ENCODE measurements around the gene TK1. TPM values are rescaled to one million over a fixed set of nuclear protein-coding genes. Genes with fewer than 3 reads are reported as not detected.

Gene TK1
- polyA plus RNA-seq, 4 donors: 6.9 to 60.6 (median 14.4) TPM

DNA sequence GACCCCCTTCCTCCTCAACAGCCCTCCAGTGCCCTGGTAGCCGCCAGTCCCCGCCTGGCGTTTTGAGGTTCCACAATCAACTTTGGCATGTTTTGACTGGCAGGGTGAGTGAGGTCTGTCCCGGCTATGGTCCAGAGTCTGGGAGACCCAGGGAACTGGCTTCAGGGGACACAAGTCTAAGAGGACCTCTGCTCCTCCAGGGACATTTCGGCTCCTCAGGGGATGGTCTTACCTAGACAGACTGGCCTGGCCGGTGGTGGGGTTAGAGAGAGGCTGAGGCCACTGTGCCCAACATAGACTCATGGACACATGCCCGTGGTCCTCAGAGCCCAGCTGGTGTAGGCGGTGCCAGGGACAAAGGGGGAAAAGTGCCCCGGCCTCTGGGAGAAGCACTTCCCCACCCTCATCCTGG is 54.1 kb downstream of the TK1 start:
- no peak for DNase-seq
- H3K27me3 ChIP-seq (ENCODE audit: control insufficient read depth in 3 of 3, insufficient read depth in 3 of 3, low read length in 3 of 3): peaks cover 0 to 15% (median 0%) of the 10 kb centered on the region in 3 donors
- H3K27ac ChIP-seq (ENCODE audit: low read depth in 1 of 3, low read length in 2 of 3): no peak overlapping the region
- H3K4me3 ChIP-seq (ENCODE audit: low read depth in 1 of 3, low read length in 3 of 3): peak overlapping the region in 1 of 3 donors; percentile 59
- no peak for FAIRE-seq
- H3K36me3 ChIP-seq (ENCODE audit: control insufficient read depth in 3 of 3, insufficient read depth in 2 of 3, low read depth in 1 of 3, low read length in 3 of 3): peaks cover 0 to 3% (median 0%) of the 10 kb centered on the region in 3 donors
- 56 to 80% (median 74%) methylated on average over 9 of the region's 9 CpGs for WGBS, 3 donors
- H3K9me3 ChIP-seq (ENCODE audit: control insufficient read depth in 2 of 2, insufficient read depth in 1 of 2, low read depth in 1 of 2, low read length in 1 of 2): no peaks in the 10 kb centered on the region
- peaks cover 0 to 45% (median 0%) of the 10 kb centered on the region in 3 donors for H3K4me1 ChIP-seq (ENCODE audit: control insufficient read depth in 3 of 3, insufficient read depth in 2 of 3, low read depth in 1 of 3, low read length in 2 of 3)

DNA sequence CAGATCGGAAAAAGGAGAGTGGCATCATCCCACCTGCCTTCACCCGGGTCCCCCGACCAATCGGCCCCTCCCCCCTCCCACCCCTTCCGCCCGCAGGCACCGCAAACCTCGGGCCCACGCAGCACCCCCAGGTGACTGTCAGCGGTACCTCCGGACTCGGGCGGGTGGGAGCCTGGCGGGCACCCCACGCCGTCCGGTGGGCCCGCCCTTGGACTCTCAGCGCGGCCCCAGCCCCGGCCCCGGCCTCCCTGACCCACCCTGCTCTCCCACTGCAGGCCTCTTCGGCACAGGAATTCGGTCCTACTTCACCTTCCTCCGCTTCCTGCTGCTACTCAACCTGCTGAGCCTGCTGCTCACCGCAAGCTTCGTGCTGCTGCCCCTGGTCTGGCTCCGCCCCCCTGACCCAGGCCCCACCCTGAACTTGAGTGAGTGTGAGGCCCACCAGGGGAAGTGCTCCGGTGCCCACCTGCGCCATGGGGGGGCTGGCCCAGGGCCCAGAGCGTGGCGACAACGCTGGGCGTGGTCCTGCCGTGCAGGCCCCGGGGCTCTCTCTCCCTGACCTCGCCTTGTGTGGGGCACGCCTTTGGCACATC is 54.7 kb downstream of the TK1 start:
- H3K27ac ChIP-seq (ENCODE audit: low read depth in 1 of 3, low read length in 2 of 3): no peak overlapping the region
- H3K9me3 ChIP-seq (ENCODE audit: control insufficient read depth in 2 of 2, insufficient read depth in 1 of 2, low read depth in 1 of 2, low read length in 1 of 2): no peaks in the 10 kb centered on the region
- H3K4me3 ChIP-seq (ENCODE audit: low read depth in 1 of 3, low read length in 3 of 3): peak overlapping the region; percentile 29 to 59 (median 58)
- peaks cover 0 to 45% (median under 1%) of the 10 kb centered on the region in 3 donors for H3K4me1 ChIP-seq (ENCODE audit: control insufficient read depth in 3 of 3, insufficient read depth in 2 of 3, low read depth in 1 of 3, low read length in 2 of 3)
- no peak for FAIRE-seq
- H3K36me3 ChIP-seq (ENCODE audit: control insufficient read depth in 3 of 3, insufficient read depth in 2 of 3, low read depth in 1 of 3, low read length in 3 of 3): peaks cover 0 to 3% (median 0%) of the 10 kb centered on the region in 3 donors
- peak; percentile 58 to 83 for DNase-seq
- H3K27me3 ChIP-seq (ENCODE audit: control insufficient read depth in 3 of 3, insufficient read depth in 3 of 3, low read length in 3 of 3): peaks cover 0 to 15% (median 0%) of the 10 kb centered on the region in 3 donors
- WGBS, 3 donors: 2 to 15% (median 10%) methylated on average over 23 to 38 of the region's 38 CpGs

DNA sequence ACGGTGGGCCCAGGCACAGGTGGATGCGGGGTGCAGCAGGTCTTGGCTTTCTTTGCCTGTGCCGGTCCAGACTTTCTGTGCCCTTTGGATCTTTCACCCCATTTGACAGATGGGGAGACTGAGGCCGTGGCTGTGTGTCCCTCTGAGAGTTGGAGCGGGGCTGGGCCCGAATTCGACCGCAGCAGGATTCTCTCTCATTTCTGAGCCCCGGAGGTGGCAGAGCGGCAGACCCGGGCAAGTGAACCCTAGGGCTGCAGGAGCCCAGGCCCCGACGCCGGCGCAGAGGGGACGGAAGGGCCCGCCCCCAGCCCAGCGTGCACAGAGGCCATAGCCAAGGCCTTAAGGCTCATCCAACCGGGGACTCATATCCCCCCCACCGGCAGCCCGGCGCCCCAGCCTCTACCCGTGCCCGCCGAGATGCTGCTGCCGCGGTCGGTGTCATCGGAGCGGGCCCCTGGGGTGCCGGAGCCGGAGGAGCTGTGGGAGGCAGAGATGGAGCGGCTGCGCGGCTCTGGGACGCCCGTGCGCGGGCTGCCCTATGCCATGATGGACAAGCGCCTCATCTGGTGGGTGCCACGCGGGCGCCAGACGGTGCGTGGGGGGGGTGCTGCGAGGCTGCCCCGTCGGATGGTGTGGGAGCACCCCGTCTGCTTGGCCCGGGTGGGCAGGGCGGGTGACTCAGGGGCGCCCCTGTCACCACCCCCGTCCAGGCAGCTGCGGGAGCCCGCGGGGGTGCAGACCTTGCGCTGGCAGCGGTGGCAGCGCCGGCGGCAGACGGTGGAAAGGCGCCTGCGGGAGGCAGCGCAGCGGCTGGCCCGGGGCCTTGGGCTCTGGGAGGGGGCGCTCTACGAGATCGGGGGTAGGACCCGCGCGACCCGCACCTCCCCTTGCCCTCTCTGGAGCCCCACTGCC is 55.4 kb downstream of the TK1 start:
- H3K27ac ChIP-seq (ENCODE audit: low read depth in 1 of 3, low read length in 2 of 3): peak overlapping the region in 1 of 3 donors; percentile 53

DNA sequence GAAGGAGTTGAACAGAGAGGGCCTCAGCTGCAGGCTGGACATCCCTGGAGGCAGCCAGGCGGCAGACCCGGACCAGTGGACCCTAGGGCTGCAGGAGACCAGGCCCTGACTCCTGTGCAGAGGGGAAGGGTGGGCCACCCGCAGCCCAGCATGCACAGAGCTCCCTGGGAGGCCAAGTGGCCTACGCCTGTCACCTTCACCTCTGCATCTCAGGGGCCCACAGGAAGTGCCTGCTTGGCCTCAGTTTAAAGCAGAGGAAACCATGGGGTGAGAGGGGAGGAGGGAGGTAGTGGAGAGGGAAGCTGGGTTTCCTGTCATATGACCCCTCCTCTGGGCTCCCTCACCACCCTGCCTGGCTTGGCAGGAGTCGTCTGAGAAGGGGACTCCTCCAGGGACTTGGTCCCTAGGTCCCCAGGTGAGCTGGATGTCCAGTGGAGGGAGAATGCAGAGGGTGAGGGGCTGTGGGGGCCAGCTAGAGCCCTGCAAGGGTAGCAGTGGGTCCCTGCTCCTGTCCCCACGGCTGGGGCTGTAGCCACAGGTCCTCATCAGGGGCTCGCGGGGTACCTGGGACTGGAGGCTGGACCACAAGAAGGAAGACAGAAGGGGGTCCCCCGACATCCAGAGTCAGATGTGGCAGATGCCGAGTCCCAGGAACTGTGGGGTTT is 56.3 kb downstream of the TK1 start, which contains the start of gene TMC8:
Gene TMC8 (plus strand): TSS at position 335 of the 665 bp plus-strand sequence. CDS start 818 bp downstream, outside the sequence.
- Histone ChIP-seq H3K27ac (ENCODE audit: low read depth in 1 of 3, low read length in 2 of 3) (peak within 1 kb of the TSS in 2 of 3 donors; percentile 25 to 83), H3K9me3 (ENCODE audit: control insufficient read depth in 2 of 2, insufficient read depth in 1 of 2, low read depth in 1 of 2, low read length in 1 of 2) (no peaks in the 10 kb centered on the region), H3K27me3 (ENCODE audit: control insufficient read depth in 3 of 3, insufficient read depth in 3 of 3, low read length in 3 of 3) (peaks cover 0 to 15% (median 0%) of the 10 kb centered on the region in 3 donors), H3K4me1 (ENCODE audit: control insufficient read depth in 3 of 3, insufficient read depth in 2 of 3, low read depth in 1 of 3, low read length in 2 of 3) (peaks cover 2 to 50% (median 6%) of the 10 kb centered on the region in 3 donors), H3K36me3 (ENCODE audit: control insufficient read depth in 3 of 3, insufficient read depth in 2 of 3, low read depth in 1 of 3, low read length in 3 of 3) (peaks cover 0 to 19% (median 3%) of the 10 kb centered on the region in 3 donors), H3K4me3 (ENCODE audit: low read depth in 1 of 3, low read length in 3 of 3) (peak within 1 kb of the TSS; percentile 24 to 59 (median 58))
- 54 to 72% (median 65%) methylated on average over 9 to 10 of the region's 10 CpGs for WGBS, 3 donors
- DNase-seq (peak in 1 of 2 donors; percentile 66), FAIRE-seq (no peak)

More for the DNA sequence above, 55.4 kb downstream of the TK1 start:
- H3K9me3 ChIP-seq (ENCODE audit: control insufficient read depth in 2 of 2, insufficient read depth in 1 of 2, low read depth in 1 of 2, low read length in 1 of 2): no peaks in the 10 kb centered on the region
- DNase-seq (peak in 1 of 2 donors; percentile 60), FAIRE-seq (no peak)
- H3K4me3 ChIP-seq (ENCODE audit: low read depth in 1 of 3, low read length in 3 of 3): peak overlapping the region; percentile 29 to 59 (median 58)
- 17 to 22% (median 20%) methylated on average over 52 to 74 of the region's 74 CpGs for WGBS, 3 donors
- peaks cover 0 to 10% (median under 1%) of the 10 kb centered on the region in 3 donors for H3K36me3 ChIP-seq (ENCODE audit: control insufficient read depth in 3 of 3, insufficient read depth in 2 of 3, low read depth in 1 of 3, low read length in 3 of 3)
- peaks cover 2 to 42% (median 6%) of the 10 kb centered on the region in 3 donors for H3K4me1 ChIP-seq (ENCODE audit: control insufficient read depth in 3 of 3, insufficient read depth in 2 of 3, low read depth in 1 of 3, low read length in 2 of 3)
- H3K27me3 ChIP-seq (ENCODE audit: control insufficient read depth in 3 of 3, insufficient read depth in 3 of 3, low read length in 3 of 3): peaks cover 0 to 15% (median 0%) of the 10 kb centered on the region in 3 donors

DNA sequence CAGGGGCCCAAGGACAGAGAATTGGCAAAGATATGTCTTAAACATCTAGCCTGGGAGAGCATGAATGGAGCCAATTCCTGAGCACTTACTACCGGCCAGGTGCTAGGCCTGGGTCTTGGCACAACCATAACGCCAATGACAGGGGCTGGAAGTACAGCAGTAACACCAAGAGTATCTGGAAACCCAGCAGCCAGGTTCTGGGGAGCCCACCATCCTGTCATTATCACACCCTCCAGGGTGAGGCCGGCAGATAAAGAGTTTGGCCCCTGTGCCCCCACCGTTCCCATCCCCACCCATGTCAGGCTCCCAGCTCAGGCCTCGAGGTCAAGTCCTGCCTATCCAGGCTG is 56.8 kb downstream of the TK1 start:
- peak overlapping the region in 2 of 3 donors; percentile 25 to 83 for H3K27ac ChIP-seq (ENCODE audit: low read depth in 1 of 3, low read length in 2 of 3)
- peaks cover 2 to 53% (median 6%) of the 10 kb centered on the region in 3 donors for H3K4me1 ChIP-seq (ENCODE audit: control insufficient read depth in 3 of 3, insufficient read depth in 2 of 3, low read depth in 1 of 3, low read length in 2 of 3)
- WGBS, 3 donors: 21 to 30% (median 29%) methylated on average over 5 of the region's 5 CpGs
- peaks cover 0 to 24% (median 6%) of the 10 kb centered on the region in 3 donors for H3K36me3 ChIP-seq (ENCODE audit: control insufficient read depth in 3 of 3, insufficient read depth in 2 of 3, low read depth in 1 of 3, low read length in 3 of 3)
- no peak for FAIRE-seq
- peaks cover 0 to 15% (median 0%) of the 10 kb centered on the region in 3 donors for H3K27me3 ChIP-seq (ENCODE audit: control insufficient read depth in 3 of 3, insufficient read depth in 3 of 3, low read length in 3 of 3)
- DNase-seq: no peak
- H3K9me3 ChIP-seq (ENCODE audit: control insufficient read depth in 2 of 2, insufficient read depth in 1 of 2, low read depth in 1 of 2, low read length in 1 of 2): no peaks in the 10 kb centered on the region
- H3K4me3 ChIP-seq (ENCODE audit: low read depth in 1 of 3, low read length in 3 of 3): peak overlapping the region in 1 of 3 donors; percentile 31

DNA sequence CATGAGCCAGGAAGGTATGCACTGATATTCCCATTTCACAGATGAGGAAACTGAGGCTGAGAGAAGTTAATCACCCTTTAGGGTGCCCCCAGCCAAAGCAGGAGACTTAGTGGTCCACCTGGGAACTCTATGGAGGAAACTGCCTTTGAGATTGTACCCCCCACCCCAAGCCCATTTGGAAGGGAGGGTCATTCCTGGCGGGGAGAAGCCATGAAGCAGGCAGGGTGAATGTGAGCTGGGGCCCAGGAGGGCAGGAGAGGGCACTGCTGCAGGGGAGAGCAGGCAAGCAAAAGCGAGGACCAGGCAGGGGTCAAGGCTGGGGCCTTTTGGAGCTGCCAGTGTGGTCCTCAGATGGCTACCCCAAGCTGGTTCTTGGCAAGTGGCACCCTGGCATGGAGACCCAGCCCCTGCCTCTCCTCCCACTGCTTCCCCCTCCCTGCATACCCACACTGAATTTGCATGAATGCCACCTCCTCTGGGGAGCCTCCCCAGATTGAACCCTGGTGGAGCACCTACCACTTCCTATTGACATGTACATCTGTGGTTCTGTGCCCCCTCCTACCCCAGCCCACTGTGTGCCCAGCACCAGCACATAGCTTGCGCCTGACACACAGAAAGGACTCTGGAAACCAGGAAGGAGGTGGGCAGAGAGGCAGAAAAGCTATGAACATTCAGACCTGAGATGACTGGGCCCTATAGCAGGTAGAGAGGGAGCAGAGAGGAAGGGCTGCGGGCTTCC is 57.3 kb downstream of the TK1 start:
- Histone ChIP-seq H3K27me3 (ENCODE audit: control insufficient read depth in 3 of 3, insufficient read depth in 3 of 3, low read length in 3 of 3) (peaks cover 0 to 15% (median 0%) of the 10 kb centered on the region in 3 donors), H3K9me3 (ENCODE audit: control insufficient read depth in 2 of 2, insufficient read depth in 1 of 2, low read depth in 1 of 2, low read length in 1 of 2) (no peaks in the 10 kb centered on the region), H3K36me3 (ENCODE audit: control insufficient read depth in 3 of 3, insufficient read depth in 2 of 3, low read depth in 1 of 3, low read length in 3 of 3) (peaks cover 2 to 29% (median 6%) of the 10 kb centered on the region in 3 donors), H3K4me3 (ENCODE audit: low read depth in 1 of 3, low read length in 3 of 3) (peak overlapping the region in 1 of 3 donors; percentile 31), H3K4me1 (ENCODE audit: control insufficient read depth in 3 of 3, insufficient read depth in 2 of 3, low read depth in 1 of 3, low read length in 2 of 3) (peaks cover 2 to 53% (median 6%) of the 10 kb centered on the region in 3 donors), H3K27ac (ENCODE audit: low read depth in 1 of 3, low read length in 2 of 3) (peak overlapping the region; percentile 45 to 83 (median 73))
- FAIRE-seq (no peak), DNase-seq (no peak)
- 59 to 70% (median 69%) methylated on average over 4 of the region's 4 CpGs for WGBS, 3 donors

DNA sequence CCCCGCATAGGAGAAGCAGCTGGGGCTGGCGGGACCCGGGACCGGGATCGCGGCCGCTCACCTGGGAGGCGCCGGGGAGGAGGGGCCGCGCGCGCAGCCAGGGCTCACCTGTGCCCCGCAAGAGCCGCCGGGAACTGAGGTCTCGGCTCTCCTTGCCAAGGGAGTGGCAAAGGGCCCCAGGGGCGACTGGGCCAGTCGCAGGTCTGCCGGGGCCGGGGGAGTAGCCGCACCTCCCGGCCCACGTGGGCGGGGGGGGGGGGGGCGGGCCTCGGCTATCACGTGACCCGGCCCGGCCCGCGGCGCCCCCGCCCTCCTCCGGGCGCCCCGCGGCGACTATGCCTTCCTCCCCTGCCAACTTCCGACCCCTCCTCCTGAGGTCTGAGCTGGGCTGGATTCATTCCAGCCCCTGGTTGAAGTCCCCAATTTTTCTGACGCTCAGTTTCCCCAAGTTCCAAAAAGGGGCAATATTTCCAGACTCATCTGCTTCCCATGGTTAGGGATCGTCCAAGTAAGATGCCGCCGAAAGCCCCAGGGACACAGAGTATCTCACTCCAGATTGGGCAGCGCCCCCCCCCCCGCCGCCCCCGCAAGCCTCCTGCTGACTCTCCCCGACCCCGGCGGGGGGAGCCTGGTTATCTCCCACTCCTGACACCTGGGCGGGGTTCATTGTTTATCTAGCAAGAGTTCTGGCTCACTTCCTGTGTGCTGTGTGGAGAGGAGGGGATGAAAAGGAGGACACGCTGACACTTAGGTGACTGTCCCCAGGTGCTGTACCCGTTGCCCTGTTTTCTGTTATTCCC is 58.1 kb downstream of the TK1 start, which contains the start of gene TMC6:
Gene TMC6 (minus strand): TSS at position 205 of the 800 bp plus-strand sequence. CDS start 1,923 bp downstream, outside the sequence.
- Histone ChIP-seq H3K4me3 (ENCODE audit: low read depth in 1 of 3, low read length in 3 of 3) (peak within 1 kb of the TSS; percentile 92 to 94 (median 94)), H3K36me3 (ENCODE audit: control insufficient read depth in 3 of 3, insufficient read depth in 2 of 3, low read depth in 1 of 3, low read length in 3 of 3) (peaks cover 8 to 37% (median 10%) of the 10 kb centered on the region in 3 donors), H3K27me3 (ENCODE audit: control insufficient read depth in 3 of 3, insufficient read depth in 3 of 3, low read length in 3 of 3) (peaks cover 0 to 15% (median 0%) of the 10 kb centered on the region in 3 donors), H3K4me1 (ENCODE audit: control insufficient read depth in 3 of 3, insufficient read depth in 2 of 3, low read depth in 1 of 3, low read length in 2 of 3) (peaks cover 2 to 53% (median 6%) of the 10 kb centered on the region in 3 donors), H3K9me3 (ENCODE audit: control insufficient read depth in 2 of 2, insufficient read depth in 1 of 2, low read depth in 1 of 2, low read length in 1 of 2) (no peaks in the 10 kb centered on the region), H3K27ac (ENCODE audit: low read depth in 1 of 3, low read length in 2 of 3) (peak within 1 kb of the TSS; percentile 90 to 94 (median 92))
- FAIRE-seq (no peak), DNase-seq (peak; percentile 78 to 90)
- WGBS, 3 donors: 0 to 3% (median 1%) methylated on average over 34 to 53 of the region's 54 CpGs
